HCT116 (cell line): ENCODE data around the gene NAMPT. TPM values are rescaled to one million over a fixed set of nuclear protein-coding genes. Genes with fewer than 3 reads are reported as not detected.

Source experiments
- ATAC-seq: fragments of 200-7000 bp; cut with Tn5 transposase; 2 replicates; pipeline ENCODE4 v1.9.1; 2020; ENCODE audit warnings: mild to moderate bottlenecking, moderate library complexity
- BruUV-seq: library from RNA; stranded (reverse); fragments of 400-500 nt; replicated peaks from 2 replicates; lab custom pipeline; 2021; lab: Mats Ljungman, UMichigan
- CTCF ChIA-PET: fragments of 300-600 bp; sonication (Branson Sonifier 250); formaldehyde crosslinking; loops from one replicate; lab custom pipeline; 2021; ENCODE audit warnings: antibody characterized with exemption; lab: Charles Lee
- POLR2A ChIA-PET: fragments of 300-600, 350-600 bp; sonication (Branson Sonifier 250); formaldehyde crosslinking; loops from one replicate; lab custom pipeline; 2021; ENCODE audit warnings: antibody characterized with exemption; lab: Charles Lee
- RAD21 ChIA-PET, 2 experiments: fragments of 300-600 bp; sonication (Branson Sonifier 250); formaldehyde crosslinking; loops; one replicate each; lab custom pipeline; 2023; ENCODE audit warnings: low total read pairs in 2 of 2; ENCODE audit not compliant: uncharacterized antibody in 2 of 2, unreplicated experiment in 2 of 2, low non-redundant PET in 1 of 2; lab: Charles Lee
- DNase-seq: peaks from one replicate; pipeline ENCODE4 v3.0.0-alpha.2; 2010; ENCODE audit warnings: low read depth, low spot score
- H2AFZ ChIP-seq: fragments of 200-600 bp; shearing (Covaris generic), sonication (generic); 2 replicates; pipeline ENCODE4 v1.6.1; 2017; ENCODE audit warnings: low read depth, mixed run types, mixed read lengths, antibody characterized with exemption, low read length; ENCODE audit not compliant: poor library complexity, severe bottlenecking
- H3K27ac ChIP-seq: 2 replicates; pipeline ENCODE4 v1.5.1; 2012; ENCODE audit warnings: low read depth, low read length
- H3K27me3 ChIP-seq: fragments of 200-600 bp; sonication (generic); 2 replicates; pipeline ENCODE4 v1.6.1; 2016; ENCODE audit warnings: mixed run types, low read length, mixed read lengths; ENCODE audit not compliant: insufficient read depth
- H3K36me3 ChIP-seq, 2 experiments: fragments of 200-500 bp in 1 of 2; fragments of 200-600 bp in 1 of 2; sonication (Bioruptor generic) in 1 of 2; sonication (generic) in 1 of 2; 2 replicates each; pipeline versions ENCODE4 v1.5.1 to v1.6.1; 2014 to 2016; ENCODE audit warnings: low read length in 2 of 2, inconsistent platforms in 1 of 2, mixed read lengths in 1 of 2, mixed run types in 1 of 2; ENCODE audit not compliant: insufficient read depth in 2 of 2, control insufficient read depth in 1 of 2
- H3K4me1 ChIP-seq, 2 experiments: fragments of 200-600 bp in 1 of 2; sonication (generic) in 1 of 2; 2 replicates each; pipeline versions ENCODE4 v1.5.1 to v1.6.1; 2012 to 2017; ENCODE audit warnings: low read length in 2 of 2, inconsistent platforms in 1 of 2, mild to moderate bottlenecking in 1 of 2, mixed read lengths in 1 of 2, mixed run types in 1 of 2, moderate library complexity in 1 of 2; ENCODE audit not compliant: insufficient read depth in 2 of 2, control insufficient read depth in 1 of 2
- H3K4me2 ChIP-seq: fragments of 200-600 bp; sonication (generic); 2 replicates; pipeline ENCODE4 v1.6.1; 2017; ENCODE audit warnings: mixed run types, low read length, mixed read lengths
- H3K4me3 ChIP-seq, 2 experiments: fragments of 200-600 bp in 1 of 2; sonication (generic) in 1 of 2; replicated peaks in 1 of 2; 2 replicates each; pipeline ENCODE4 v1.5.1; 2011 to 2016; ENCODE audit warnings: low read length in 2 of 2, control low read depth in 1 of 2, low read depth in 1 of 2, mild to moderate bottlenecking in 1 of 2, mixed read lengths in 1 of 2, mixed run types in 1 of 2
- H3K79me2 ChIP-seq: fragments of 200-600 bp; sonication (generic); 2 replicates; pipeline ENCODE4 v1.6.1; 2017; ENCODE audit warnings: mild to moderate bottlenecking, mixed run types, low read length, moderate library complexity, mixed read lengths; ENCODE audit not compliant: insufficient read depth
- H3K9ac ChIP-seq: fragments of 200-600 bp; sonication (generic); 2 replicates; pipeline ENCODE4 v1.6.1; 2016; ENCODE audit warnings: low read length, mixed read lengths
- H3K9me2 ChIP-seq: fragments of 200-600 bp; sonication (generic), shearing (Covaris generic); 2 replicates; pipeline ENCODE4 v1.6.1; 2017; ENCODE audit warnings: mixed run types, mild to moderate bottlenecking, moderate library complexity; ENCODE audit not compliant: insufficient read depth
- H3K9me3 ChIP-seq, 2 experiments: fragments of 200-500 bp in 1 of 2; fragments of 200-600 bp in 1 of 2; sonication (Bioruptor generic) in 1 of 2; sonication (generic) in 1 of 2; 2 replicates each; pipeline ENCODE4 v1.6.1; 2014 to 2017; ENCODE audit warnings: low read length in 2 of 2, mixed read lengths in 2 of 2, inconsistent platforms in 1 of 2, low read depth in 1 of 2, mild to moderate bottlenecking in 1 of 2, mixed run types in 1 of 2, moderate library complexity in 1 of 2; ENCODE audit not compliant: control insufficient read depth in 1 of 2, insufficient read depth in 1 of 2
- H4K20me1 ChIP-seq: fragments of 200-600 bp; sonication (generic), shearing (Covaris generic); 2 replicates; pipeline ENCODE4 v1.6.1; 2017; ENCODE audit warnings: mixed run types, mild to moderate bottlenecking, moderate library complexity; ENCODE audit not compliant: insufficient read depth
- ATF3 ChIP-seq: IDR thresholded peaks from 2 replicates; pipeline ENCODE4 v1.6.1; 2012
- EZH2 ChIP-seq: fragments of 200-600 bp; sonication (generic); IDR thresholded peaks from 2 replicates; pipeline ENCODE4 v1.6.1; 2017; ENCODE audit warnings: antibody characterized with exemption, mixed run types
- POLR2A ChIP-seq: IDR thresholded peaks from 2 replicates; pipeline ENCODE4 v1.7.0; 2011; ENCODE audit warnings: borderline replicate concordance; ENCODE audit not compliant: insufficient read depth, insufficient read length; ENCODE audit errors: extremely low read depth
- POLR2AphosphoS5 ChIP-seq: IDR thresholded peaks from 2 replicates; pipeline ENCODE4 v1.6.1; 2011; ENCODE audit warnings: mild to moderate bottlenecking, low read depth, low read length, moderate library complexity
- RAD21 ChIP-seq: IDR thresholded peaks from 2 replicates; pipeline ENCODE4 v1.6.1; 2012; ENCODE audit warnings: low read depth, mild to moderate bottlenecking
- YY1 ChIP-seq: IDR thresholded peaks from 2 replicates; pipeline ENCODE4 v1.6.1; 2011; ENCODE audit warnings: low read length, low read depth, moderate library complexity, mild to moderate bottlenecking; ENCODE audit not compliant: insufficient replicate concordance; ENCODE audit errors: extremely low read depth
- ZBTB33 ChIP-seq: IDR thresholded peaks from 2 replicates; pipeline ENCODE4 v1.6.1; 2011; ENCODE audit warnings: mild to moderate bottlenecking, low read length, moderate library complexity; ENCODE audit not compliant: insufficient replicate concordance; ENCODE audit errors: extremely low read depth
- intact Hi-C: fragments of 100-400 bp; cut with micrococcal nuclease; formaldehyde crosslinking; loops from 2 replicates; pipeline ENCODE4 v1.10.0; 2022
- total RNA-seq: library from RNA; stranded (reverse); gene quantifications from one replicate; pipeline ENCODE4 v1.2.1, GENCODE V29; 2021; ENCODE audit not compliant: unreplicated experiment

Gene NAMPT
- total RNA-seq, 1 experiment from 2014 or later = 113 TPM

GRCh38 chr7:106327538-106328481 is 43.0 kb upstream of the NAMPT start:
- H4K20me1 ChIP-seq = no peaks in the 10 kb centered on the region
- H3K27me3 ChIP-seq = no peaks in the 10 kb centered on the region
- peaks cover 0 to 5% of the 10 kb centered on the region in 2 experiments; a peak in 1 of 4 replicates for H3K4me1 ChIP-seq
- no peak overlapping the region for H3K4me3 ChIP-seq
- ChIA-PET RAD21 (no interaction called here), POLR2A (no interaction called here), CTCF (no interaction called here)
- TF ChIP-seq POLR2A (no peak), EZH2 (no peak), RAD21 (no peak), ZBTB33 (no peak), ATF3 (no peak), YY1 (no peak), POLR2AphosphoS5 (no peak)
- DNase-seq (no peak), ATAC-seq (no peak)
- H3K9me2 ChIP-seq = no peaks in the 10 kb centered on the region
- H2AFZ ChIP-seq = no peak overlapping the region
- BruUV-seq = no TSS peak
- H3K4me2 ChIP-seq = no peak overlapping the region
- intact Hi-C loops = no loop called here
- H3K36me3 ChIP-seq = no peaks in the 10 kb centered on the region
- no peak overlapping the region for H3K9ac ChIP-seq
- H3K79me2 ChIP-seq = no peaks in the 10 kb centered on the region
- no peak overlapping the region for H3K27ac ChIP-seq
- no peaks in the 10 kb centered on the region for H3K9me3 ChIP-seq
